ENCODE measurements around the gene RCBTB1. TPM values are rescaled to one million over a fixed set of nuclear protein-coding genes. Genes with fewer than 3 reads are reported as not detected.

The RCBTB1 gene
- total RNA-seq, 1 donor, result 26.4 TPM

DNA sequence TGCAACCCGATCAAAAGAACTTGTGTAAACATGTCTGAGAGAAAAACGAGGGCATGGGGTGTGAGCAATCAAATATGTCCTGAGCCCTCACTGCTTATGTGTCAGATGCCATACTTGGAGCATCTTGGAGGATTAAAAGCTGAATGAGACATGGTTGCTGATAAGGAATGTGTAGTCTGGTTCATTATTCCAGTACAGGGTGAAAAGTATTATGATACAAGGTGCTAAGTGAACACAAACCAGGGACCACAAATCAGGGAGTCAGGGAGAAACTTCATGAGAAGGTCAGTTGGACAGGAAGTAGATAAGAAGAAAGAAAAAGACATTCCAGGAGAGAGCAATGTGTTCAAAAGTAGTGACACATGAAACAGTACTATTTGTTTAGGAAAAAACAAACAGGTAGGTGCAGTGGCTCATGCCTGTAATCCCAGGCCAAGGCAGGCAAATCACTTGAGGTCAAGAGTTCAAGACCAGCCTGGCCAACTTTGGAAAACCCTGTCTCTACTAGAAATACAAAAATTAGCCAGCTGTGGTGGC lies 2.0 kb upstream of the RCBTB1 start:
- Histone ChIP-seq H3K27ac (ENCODE audit: low read depth, low read length) (peak overlapping the region; percentile 25), H3K4me3 (ENCODE audit: insufficient read depth, low read length) (no peak overlapping the region), H4K20me1 (ENCODE audit: insufficient read depth, low read length) (no peaks in the 10 kb centered on the region), H3K4me1 (ENCODE audit: insufficient read depth, low read length) (peaks cover 14% of the 10 kb centered on the region), H3K4me2 (ENCODE audit: insufficient read depth, low read length) (no peak overlapping the region), H3K36me3 (ENCODE audit: insufficient read depth, low read length) (no peaks in the 10 kb centered on the region), H3K27me3 (ENCODE audit: insufficient read depth, low read length) (no peaks in the 10 kb centered on the region), H3K9me3 (ENCODE audit: low read depth, low read length) (no peaks in the 10 kb centered on the region), H2AFZ (ENCODE audit: low read length) (peak overlapping the region; percentile 9), H3K79me2 (ENCODE audit: insufficient read depth, low read length) (peaks cover 28% of the 10 kb centered on the region)
- DNase-seq (ENCODE audit: insufficient read length, low spot score, missing footprints), result peak; percentile 83
- TF ChIP-seq, protein P1, sequence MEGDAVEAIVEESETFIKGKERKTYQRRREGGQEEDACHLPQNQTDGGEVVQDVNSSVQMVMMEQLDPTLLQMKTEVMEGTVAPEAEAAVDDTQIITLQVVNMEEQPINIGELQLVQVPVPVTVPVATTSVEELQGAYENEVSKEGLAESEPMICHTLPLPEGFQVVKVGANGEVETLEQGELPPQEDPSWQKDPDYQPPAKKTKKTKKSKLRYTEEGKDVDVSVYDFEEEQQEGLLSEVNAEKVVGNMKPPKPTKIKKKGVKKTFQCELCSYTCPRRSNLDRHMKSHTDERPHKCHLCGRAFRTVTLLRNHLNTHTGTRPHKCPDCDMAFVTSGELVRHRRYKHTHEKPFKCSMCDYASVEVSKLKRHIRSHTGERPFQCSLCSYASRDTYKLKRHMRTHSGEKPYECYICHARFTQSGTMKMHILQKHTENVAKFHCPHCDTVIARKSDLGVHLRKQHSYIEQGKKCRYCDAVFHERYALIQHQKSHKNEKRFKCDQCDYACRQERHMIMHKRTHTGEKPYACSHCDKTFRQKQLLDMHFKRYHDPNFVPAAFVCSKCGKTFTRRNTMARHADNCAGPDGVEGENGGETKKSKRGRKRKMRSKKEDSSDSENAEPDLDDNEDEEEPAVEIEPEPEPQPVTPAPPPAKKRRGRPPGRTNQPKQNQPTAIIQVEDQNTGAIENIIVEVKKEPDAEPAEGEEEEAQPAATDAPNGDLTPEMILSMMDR (IDR thresholded peaks at IDR 0.05; ENCODE audit: extremely low read depth, low read depth, low read length), result no peak

- H3K27me3 ChIP-seq (ENCODE audit: insufficient read depth, low read length), result no peaks in the 10 kb centered on the region
- no peaks in the 10 kb centered on the region for H4K20me1 ChIP-seq (ENCODE audit: insufficient read depth, low read length)
- peak overlapping the region; percentile 25 for H3K27ac ChIP-seq (ENCODE audit: low read depth, low read length)
- H3K4me3 ChIP-seq (ENCODE audit: insufficient read depth, low read length), result no peak overlapping the region
- peaks cover 14% of the 10 kb centered on the region for H3K4me1 ChIP-seq (ENCODE audit: insufficient read depth, low read length)
- H3K9me3 ChIP-seq (ENCODE audit: low read depth, low read length), result no peaks in the 10 kb centered on the region
- TF ChIP-seq, protein P1 (IDR thresholded peaks at IDR 0.05; ENCODE audit: extremely low read depth, low read depth, low read length), result no peak
- peaks cover 31% of the 10 kb centered on the region for H3K79me2 ChIP-seq (ENCODE audit: insufficient read depth, low read length)
- no peak for DNase-seq (ENCODE audit: insufficient read length, low spot score, missing footprints)
- peak overlapping the region; percentile 9 for H2AFZ ChIP-seq (ENCODE audit: low read length)
- H3K36me3 ChIP-seq (ENCODE audit: insufficient read depth, low read length), result no peaks in the 10 kb centered on the region
- H3K4me2 ChIP-seq (ENCODE audit: insufficient read depth, low read length), result no peak overlapping the region
These were observed 1.4 kb upstream of the RCBTB1 start for GRCh38 chr13:49586717-49587116.

DNA sequence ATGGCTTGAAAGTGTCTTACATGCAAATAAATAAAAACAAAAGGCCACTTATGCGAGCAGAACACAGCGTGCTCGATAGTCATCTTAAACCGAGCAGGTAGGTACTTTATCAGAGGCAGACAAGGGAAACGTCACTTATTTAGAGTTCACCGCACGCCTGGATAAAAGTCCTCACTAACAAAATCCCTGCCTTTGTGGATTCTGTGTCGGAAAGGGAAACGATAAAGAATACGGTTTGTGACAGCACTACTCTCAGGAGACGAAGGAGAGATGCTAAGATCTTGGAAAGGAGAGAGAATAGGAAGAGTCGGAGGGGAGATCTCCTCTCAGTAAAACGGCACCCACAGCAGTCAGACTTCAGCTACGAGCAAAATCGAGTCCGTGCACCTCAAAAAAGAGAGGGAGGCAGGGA lies 581 bp downstream of the RCBTB1 start:
- H3K79me2 ChIP-seq (ENCODE audit: insufficient read depth, low read length), result peaks cover 41% of the 10 kb centered on the region
- peak overlapping the region; percentile 36 for H3K27ac ChIP-seq (ENCODE audit: low read depth, low read length)
- DNase-seq (ENCODE audit: insufficient read length, low spot score, missing footprints), result peak; percentile 81
- H3K4me2 ChIP-seq (ENCODE audit: insufficient read depth, low read length), result peak overlapping the region; percentile 97
- H3K9me3 ChIP-seq (ENCODE audit: low read depth, low read length), result no peaks in the 10 kb centered on the region
- peaks cover 3% of the 10 kb centered on the region for H3K36me3 ChIP-seq (ENCODE audit: insufficient read depth, low read length)
- peak overlapping the region; percentile 90 for H3K4me3 ChIP-seq (ENCODE audit: insufficient read depth, low read length)
- H3K4me1 ChIP-seq (ENCODE audit: insufficient read depth, low read length), result peaks cover 14% of the 10 kb centered on the region
- H2AFZ ChIP-seq (ENCODE audit: low read length), result peak overlapping the region; percentile 98
- no peaks in the 10 kb centered on the region for H3K27me3 ChIP-seq (ENCODE audit: insufficient read depth, low read length)
- TF ChIP-seq, protein P1 (IDR thresholded peaks at IDR 0.05; ENCODE audit: extremely low read depth, low read depth, low read length), result no peak
- no peaks in the 10 kb centered on the region for H4K20me1 ChIP-seq (ENCODE audit: insufficient read depth, low read length)

DNA sequence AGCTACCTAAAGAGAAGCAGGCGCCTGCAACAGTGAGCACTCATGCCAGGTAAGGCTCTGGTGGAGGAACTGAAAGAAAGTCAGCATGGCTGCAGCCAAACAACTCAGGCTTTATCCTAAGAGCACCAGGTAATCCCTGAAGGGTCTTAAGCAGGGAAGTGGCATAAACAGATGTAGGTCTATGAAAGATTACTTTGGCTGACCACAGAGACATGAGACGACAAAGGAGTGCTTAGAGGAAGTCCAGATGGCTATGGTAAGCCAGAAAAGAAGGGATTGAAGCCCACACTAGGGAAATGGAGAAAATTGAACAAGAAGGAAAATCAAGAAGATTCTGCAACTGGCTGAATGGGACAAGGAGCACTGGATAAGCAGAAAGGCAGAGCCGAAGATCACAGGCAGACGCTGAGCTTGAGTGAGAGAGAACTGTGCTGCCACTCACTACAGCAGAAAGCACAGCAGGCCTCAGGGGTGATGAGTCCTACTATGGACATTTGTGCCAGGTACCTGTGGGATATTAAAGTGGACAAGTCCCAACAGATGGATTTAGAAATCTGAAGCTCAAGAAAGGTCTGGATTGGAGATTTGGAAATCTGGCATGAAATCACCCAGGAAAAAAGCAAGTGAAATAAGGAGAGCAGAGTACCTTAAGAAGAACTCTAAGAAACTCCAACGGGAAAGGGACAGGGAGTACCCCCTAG lies 4.2 kb downstream of the RCBTB1 start:
- no peak for DNase-seq (ENCODE audit: insufficient read length, low spot score, missing footprints)
- no peaks in the 10 kb centered on the region for H3K9me3 ChIP-seq (ENCODE audit: low read depth, low read length)
- no peak overlapping the region for H3K27ac ChIP-seq (ENCODE audit: low read depth, low read length)
- no peak overlapping the region for H3K4me2 ChIP-seq (ENCODE audit: insufficient read depth, low read length)
- TF ChIP-seq, protein P1 (IDR thresholded peaks at IDR 0.05; ENCODE audit: extremely low read depth, low read depth, low read length), result no peak
- no peak overlapping the region for H2AFZ ChIP-seq (ENCODE audit: low read length)
- H3K36me3 ChIP-seq (ENCODE audit: insufficient read depth, low read length), result peaks cover 3% of the 10 kb centered on the region
- peaks cover 6% of the 10 kb centered on the region for H3K4me1 ChIP-seq (ENCODE audit: insufficient read depth, low read length)
- H3K27me3 ChIP-seq (ENCODE audit: insufficient read depth, low read length), result no peaks in the 10 kb centered on the region
- no peaks in the 10 kb centered on the region for H4K20me1 ChIP-seq (ENCODE audit: insufficient read depth, low read length)
- H3K79me2 ChIP-seq (ENCODE audit: insufficient read depth, low read length), result peaks cover 43% of the 10 kb centered on the region
- no peak overlapping the region for H3K4me3 ChIP-seq (ENCODE audit: insufficient read depth, low read length)

Data from osteoblast (primary cell).